SH-SY5Y (cell line): Measurements from ENCODE around the gene CLEC16A.

Experiments used
- GATA2 ChIP-seq: IDR thresholded peaks from 2 replicates; pipeline ENCODE4 v1.6.1; 2011; ENCODE audit warnings: mild to moderate bottlenecking, low read depth, low read length
- GATA3 ChIP-seq: IDR thresholded peaks from 2 replicates; pipeline ENCODE4 v1.6.1; 2011; ENCODE audit warnings: low read depth, mild to moderate bottlenecking, low read length, moderate library complexity

CLEC16A gene

GRCh38 chr16:11101695-11102522, 157.5 kb downstream of the CLEC16A start:
- TF ChIP-seq GATA2 (no peak), GATA3 (no peak)

GRCh38 chr16:11102523-11102898, 158.1 kb downstream of the CLEC16A start:
- TF ChIP-seq GATA2: no peak
- no peak for TF ChIP-seq GATA3

- TF ChIP-seq GATA2: no peak
- TF ChIP-seq GATA3: no peak
These were observed 160.0 kb downstream of the CLEC16A start for GRCh38 chr16:11104168-11105037.

GRCh38 chr16:11105038-11105903, 160.9 kb downstream of the CLEC16A start:
- no peak for TF ChIP-seq GATA3
- TF ChIP-seq GATA2: peak; percentile 46

- TF ChIP-seq GATA3: no peak
- no peak for TF ChIP-seq GATA2
These were observed 162.4 kb downstream of the CLEC16A start for GRCh38 chr16:11106726-11107125.

- no peak for TF ChIP-seq GATA2
These were observed 163.6 kb downstream of the CLEC16A start for GRCh38 chr16:11107780-11108465.

GRCh38 chr16:11108466-11108805, 164.1 kb downstream of the CLEC16A start:
- no peak for TF ChIP-seq GATA3
- TF ChIP-seq GATA2: no peak

- no peak for TF ChIP-seq GATA3
- no peak for TF ChIP-seq GATA2
These were observed 165.2 kb downstream of the CLEC16A start for GRCh38 chr16:11109566-11109965.

- TF ChIP-seq GATA3 (no peak), GATA2 (no peak)
These were observed 166.8 kb downstream of the CLEC16A start for GRCh38 chr16:11111150-11111549.

- no peak for TF ChIP-seq GATA2
- no peak for TF ChIP-seq GATA3
These were observed 167.7 kb downstream of the CLEC16A start for GRCh38 chr16:11111856-11112634.

GRCh38 chr16:11112723-11113348, 168.5 kb downstream of the CLEC16A start:
- no peak for TF ChIP-seq GATA3
- peak; percentile 44; the same call in 1 of the 2 replicates for TF ChIP-seq GATA2

- TF ChIP-seq GATA3 (no peak), GATA2 (no peak)
These were observed 170.2 kb downstream of the CLEC16A start for GRCh38 chr16:11114366-11115164.
